HepG2 (cell line): Measurements from ENCODE around the gene CAPG. TPM values are rescaled to one million over a fixed set of nuclear protein-coding genes. Genes with fewer than 3 reads are reported as not detected.
A peak's percentile ranks its signal among the peaks of the same experiment; 100 is the strongest.

Experiments
- ARID4A ChIP-seq: sonication (generic); formaldehyde crosslinking; IDR thresholded peaks from 2 replicates; pipeline ENCODE4 v1.5.0; 2020; ENCODE audit warnings: mild to moderate bottlenecking, missing genetic modification reagents, borderline replicate concordance
- ARNTL ChIP-seq: sonication (generic); formaldehyde crosslinking; IDR thresholded peaks from 2 replicates; pipeline ENCODE4 v1.4.0; 2020; ENCODE audit warnings: mild to moderate bottlenecking, missing genetic modification reagents
- CTCF ChIP-seq: sonication (generic); formaldehyde crosslinking; IDR thresholded peaks from 2 replicates; pipeline ENCODE4 v1.5.0; 2020; ENCODE audit warnings: mild to moderate bottlenecking, missing genetic modification reagents, moderate library complexity
- DDIT3 ChIP-seq: sonication (generic); formaldehyde crosslinking; IDR thresholded peaks from 2 replicates; pipeline ENCODE4 v1.4.0; 2020; ENCODE audit warnings: mild to moderate bottlenecking, missing genetic modification reagents
- EEA1 ChIP-seq: sonication (generic); formaldehyde crosslinking; IDR thresholded peaks from 2 replicates; pipeline ENCODE4 v1.5.1; 2020; ENCODE audit warnings: mild to moderate bottlenecking, missing genetic modification reagents, borderline replicate concordance
- IKZF5 ChIP-seq: IDR thresholded peaks from 2 replicates; pipeline ENCODE4 v1.6.1; 2018; ENCODE audit warnings: missing genetic modification reagents, mild to moderate bottlenecking, missing compliant biosample characterization
- MAX ChIP-seq: IDR thresholded peaks from 2 replicates; pipeline ENCODE4 v1.6.1; 2012; ENCODE audit warnings: inconsistent platforms
- PLRG1 ChIP-seq: fragments of 450-650 bp; conservative IDR thresholded peaks from 2 replicates; pipeline ENCODE4 v1.6.1; 2016
- SP5 ChIP-seq: IDR thresholded peaks from 2 replicates; pipeline ENCODE4 v1.6.1; 2016; ENCODE audit warnings: low read depth, borderline replicate concordance
- ZFP62 ChIP-seq: sonication (generic); formaldehyde crosslinking; IDR thresholded peaks from 2 replicates; pipeline ENCODE4 v1.4.0; 2020; ENCODE audit warnings: missing genetic modification reagents
- ZMYM4 ChIP-seq: sonication (generic); formaldehyde crosslinking; IDR thresholded peaks from 2 replicates; pipeline ENCODE4 v1.8.1; 2023; ENCODE audit warnings: mild to moderate bottlenecking, missing genetic modification reagents
- ZNF609 ChIP-seq: sonication (generic); formaldehyde crosslinking; IDR thresholded peaks from 2 replicates; pipeline ENCODE4 v1.4.0; 2020; ENCODE audit warnings: mild to moderate bottlenecking, missing genetic modification reagents, borderline replicate concordance
- ZNF740 ChIP-seq: sonication (generic); formaldehyde crosslinking; IDR thresholded peaks from 2 replicates; pipeline ENCODE4 v1.4.0; 2020; ENCODE audit warnings: missing genetic modification reagents
- ZSCAN9 ChIP-seq: IDR thresholded peaks from 2 replicates; pipeline ENCODE4 v1.6.1; 2016; ENCODE audit warnings: borderline replicate concordance
- polyA plus RNA-seq, 8 experiments: library from polyadenylated mRNA; depleted of rRNA in 3 of 8; stranded (reverse) in 7 of 8; unstranded in 1 of 8; fragments of >200 nt; fragmentation: Illumina TruSeq in 4 of 8; extraction: Trizol in 4 of 8; gene quantifications; 2 replicates each; pipeline versions ENCODE4 v1.2.1 to v1.2.3, GENCODE V29; 2011 to 2016; ENCODE audit warnings: low read depth in 4 of 8, missing spikeins in 1 of 8, mixed read lengths in 1 of 8; ENCODE audit not compliant: insufficient read depth in 1 of 8
- total RNA-seq, 5 experiments: library from RNA; depleted of rRNA; stranded (reverse); fragments of >200 nt; fragmentation: Illumina TruSeq; extraction: Trizol; gene quantifications; 2 replicates each; pipeline ENCODE4 v1.2.3, GENCODE V29; 2016; ENCODE audit warnings: low read depth in 1 of 5

CAPG gene
- total and polyA plus RNA-seq, 2 of the 13 experiments (the other 11 are each of a cell fraction or from before 2014, with no cell fraction given): 12.7 to 18.2 TPM

GRCh38 chr2:85390941-85391669 is 19.1 kb downstream of the CAPG start (continued):
- peak; percentile 52; the same call in 1 of the 2 replicates for TF ChIP-seq ZNF609 (CRISPR knock-in tag)
- TF ChIP-seq ARID4A: peak; percentile 59; the same call in 1 of the 2 replicates
- 0 out of 2 replicates have a peak, but pooled peaks have one; percentile 41 for TF ChIP-seq ZNF740
- no peak for TF ChIP-seq ARNTL (CRISPR knock-in tag)
- peak; percentile 55; the same call in 1 of the 2 replicates for TF ChIP-seq IKZF5
- TF ChIP-seq EEA1: no peak
- TF ChIP-seq DDIT3 (CRISPR knock-in tag): no peak
- TF ChIP-seq ZFP62 (CRISPR knock-in tag): no peak
- peak; percentile 98 for TF ChIP-seq CTCF (CRISPR knock-in tag)
- no peak for TF ChIP-seq ZSCAN9 (CRISPR knock-in tag)
- no peak for TF ChIP-seq SP5 (CRISPR knock-in tag)
- peak; percentile 41; the same call in 1 of the 2 replicates for TF ChIP-seq ZMYM4
- peak; percentile 39; the same call in 1 of the 2 replicates for TF ChIP-seq MAX
- no peak for TF ChIP-seq PLRG1
